ENCODE results near the gene PLCL1.

- TF ChIP-seq CTCF (IDR thresholded peaks at IDR 0.05 in 2 of 3, conservative IDR thresholded peaks at IDR 0.05 in 1 of 3; ENCODE audit: borderline replicate concordance in 1 of 3, insufficient read depth in 1 of 3, low read depth in 2 of 3, low read length in 2 of 3) (no peak), POLR2A (IDR thresholded peaks at IDR 0.05; ENCODE audit: borderline replicate concordance, extremely low read depth, insufficient read depth, insufficient read length) (no peak), EZH2 (IDR thresholded peaks at IDR 0.05) (no peak), EZH2phosphoT487 (IDR thresholded peaks at IDR 0.05; ENCODE audit: borderline replicate concordance) (no peak), ZFX (IDR thresholded peaks at IDR 0.05) (no peak)
Observed at GRCh38 chr2:198000417-198000816, 196.0 kb downstream of the PLCL1 start.

Measured in HCT116 (cell line).